Esophagus squamous epithelium (tissue), 5 donors: Measurements from ENCODE around the gene TMEM132D. TPM values are rescaled to one million over a fixed set of nuclear protein-coding genes. Genes with fewer than 3 reads are reported as not detected.

Source experiments
- DNase-seq: peaks from one replicate; lab custom pipeline; 2025; lab: John Stamatoyannopoulos, UW
- H3K27ac ChIP-seq, 4 donors: fragments of 200-600 bp; sonication (generic); one replicate each; pipeline ENCODE4 v1.5.1; 2016 to 2019; ENCODE audit warnings: mild to moderate bottlenecking in 1 of 4
- H3K27me3 ChIP-seq, 4 donors: fragments of 200-600 bp; sonication (generic); 1 replicate in 3 of 4; 2 replicates in 1 of 4; pipeline versions ENCODE4 v1.5.1 to v1.6.0; 2017 to 2021; ENCODE audit warnings: antibody characterized with exemption in 1 of 4
- H3K36me3 ChIP-seq, 3 donors: fragments of 200-600 bp; sonication (generic); one replicate each; pipeline ENCODE4 v1.5.1; 2016 to 2019
- H3K4me1 ChIP-seq, 3 donors: fragments of 200-600 bp; sonication (generic); one replicate each; pipeline ENCODE4 v1.5.1; 2017 to 2019
- H3K4me3 ChIP-seq, 4 donors: fragments of 200-600 bp; sonication (generic); 1 replicate in 3 of 4; 2 replicates in 1 of 4; pipeline ENCODE4 v1.5.1; 2016 to 2019; ENCODE audit warnings: mild to moderate bottlenecking in 2 of 4, moderate library complexity in 1 of 4
- H3K9me3 ChIP-seq, 3 donors: fragments of 200-600 bp; sonication (generic); one replicate each; pipeline ENCODE4 v1.5.1; 2016 to 2019
- CTCF ChIP-seq, 6 experiments: fragments of 450-650 bp in 4 of 6; fragments of 200-600 bp in 2 of 6; sonication (generic) in 2 of 6; IDR thresholded peaks; one replicate each; pipeline ENCODE4 v1.5.1; 2016 to 2019; ENCODE audit warnings: antibody characterized with exemption in 6 of 6, mild to moderate bottlenecking in 4 of 6, moderate library complexity in 4 of 6
- POLR2A ChIP-seq, 4 donors: fragments of 450-650 bp; IDR thresholded peaks; one replicate each; pipeline ENCODE4 v1.6.1; 2017; ENCODE audit warnings: antibody characterized with exemption in 4 of 4, mild to moderate bottlenecking in 4 of 4, moderate library complexity in 3 of 4
- WGBS, 2 donors: methylation state at CpG; one replicate each; pipeline ENCODE4 v1.1.5; 2018; 5-methylcytosine and 5-hydroxymethylcytosine counted together
- intact Hi-C: fragments of 100-400 bp; cut with DNase I; formaldehyde crosslinking; loops from one replicate; pipeline ENCODE4 v1.15.0; 2022
- total RNA-seq, 4 donors: library from RNA; depleted of rRNA; stranded (reverse); fragments of >200 nt; gene quantifications; one replicate each; pipeline ENCODE4 v1.1.0, GENCODE V29; 2016
- donor health status: DM: yes; HTN: yes; CAD: no.

TMEM132D gene
- total RNA-seq, 4 donors from 2014 or later, result not detected

GRCh38 chr12:129075460-129076208 lies 828.2 kb downstream of the TMEM132D start:
- no peaks in the 10 kb centered on the region for H3K4me1 ChIP-seq
- H3K9me3 ChIP-seq, result no peaks in the 10 kb centered on the region
- intact Hi-C loops, result no loop called here
- no peak overlapping the region for H3K27ac ChIP-seq
- WGBS, 2 donors, result 7 to 34% methylated on average over 3 to 4 of the region's 4 CpGs
- no peaks in the 10 kb centered on the region for H3K27me3 ChIP-seq
- H3K4me3 ChIP-seq, result no peak overlapping the region
- no peaks in the 10 kb centered on the region for H3K36me3 ChIP-seq
- DNase-seq, result no peak
- TF ChIP-seq CTCF (IDR thresholded peaks at IDR 0.05), result no peak
- no peak for TF ChIP-seq POLR2A (IDR thresholded peaks at IDR 0.05)

GRCh38 chr12:129074379-129074778 lies 829.4 kb downstream of the TMEM132D start:
- intact Hi-C loops, result no loop called here
- 71% methylated on average over 6 of the region's 6 CpGs for WGBS, 2 donors
- no peaks in the 10 kb centered on the region for H3K9me3 ChIP-seq
- no peaks in the 10 kb centered on the region for H3K36me3 ChIP-seq
- H3K4me3 ChIP-seq, result no peak overlapping the region
- no peak for TF ChIP-seq CTCF (IDR thresholded peaks at IDR 0.05)
- TF ChIP-seq POLR2A (IDR thresholded peaks at IDR 0.05), result no peak
- DNase-seq, result no peak
- no peaks in the 10 kb centered on the region for H3K27me3 ChIP-seq
- H3K4me1 ChIP-seq, result no peaks in the 10 kb centered on the region
- H3K27ac ChIP-seq, result no peak overlapping the region

- WGBS, 2 donors, result 90 to 92% methylated on average over 21 of the region's 21 CpGs
- Histone ChIP-seq H3K27ac (no peak overlapping the region), H3K36me3 (no peaks in the 10 kb centered on the region), H3K4me3 (no peak overlapping the region), H3K27me3 (no peaks in the 10 kb centered on the region), H3K9me3 (no peaks in the 10 kb centered on the region), H3K4me1 (no peaks in the 10 kb centered on the region)
- TF ChIP-seq POLR2A (IDR thresholded peaks at IDR 0.05), result no peak
- no peak for TF ChIP-seq CTCF (IDR thresholded peaks at IDR 0.05)
- no peak for DNase-seq
- intact Hi-C loops, result no loop called here
These were observed 830.5 kb downstream of the TMEM132D start for GRCh38 chr12:129073157-129073915.

- no peaks in the 10 kb centered on the region for H3K9me3 ChIP-seq
- intact Hi-C loops, result no loop called here
- no peaks in the 10 kb centered on the region for H3K4me1 ChIP-seq
- TF ChIP-seq POLR2A (IDR thresholded peaks at IDR 0.05) (no peak), CTCF (IDR thresholded peaks at IDR 0.05) (no peak)
- H3K4me3 ChIP-seq, result no peak overlapping the region
- 17 to 38% methylated on average over 3 to 4 of the region's 4 CpGs for WGBS, 2 donors
- no peaks in the 10 kb centered on the region for H3K36me3 ChIP-seq
- H3K27ac ChIP-seq, result no peak overlapping the region
- no peaks in the 10 kb centered on the region for H3K27me3 ChIP-seq
- DNase-seq, result no peak
These were observed 832.5 kb downstream of the TMEM132D start for GRCh38 chr12:129071362-129071761.

- H3K36me3 ChIP-seq, result no peaks in the 10 kb centered on the region
- H3K4me3 ChIP-seq, result no peak overlapping the region
- no peak for DNase-seq
- 50 to 94% methylated on average over 7 to 14 of the region's 15 CpGs for WGBS, 2 donors
- H3K27me3 ChIP-seq, result no peaks in the 10 kb centered on the region
- no peak for TF ChIP-seq POLR2A (IDR thresholded peaks at IDR 0.05)
- TF ChIP-seq CTCF (IDR thresholded peaks at IDR 0.05), result no peak
- H3K4me1 ChIP-seq, result no peaks in the 10 kb centered on the region
- H3K9me3 ChIP-seq, result no peaks in the 10 kb centered on the region
- no peak overlapping the region for H3K27ac ChIP-seq
- intact Hi-C loops, result no loop called here
These were observed 833.9 kb downstream of the TMEM132D start for GRCh38 chr12:129069886-129070285.
